Mesenchymal stem cell (in vitro differentiated cells and primary cell): Measurements from ENCODE around the gene FSTL3.
A peak's percentile ranks its signal among the peaks of the same experiment; 100 is the strongest.

Experiments used
- DNase-seq: peaks from one replicate; pipeline ENCODE4 v3.0.0-alpha.2; 2013
- H2AFZ ChIP-seq: one replicate; pipeline ENCODE4 v1.6.1; 2013; ENCODE audit warnings: low read depth, mild to moderate bottlenecking, control low read depth, inconsistent platforms, low read length, moderate library complexity
- H2AK5ac ChIP-seq: 2 replicates; pipeline ENCODE4 v1.6.1; 2013; ENCODE audit warnings: low read length, moderate library complexity, mild to moderate bottlenecking, inconsistent platforms; ENCODE audit not compliant: severe bottlenecking
- H2BK120ac ChIP-seq: one replicate; pipeline ENCODE4 v1.6.1; 2013; ENCODE audit warnings: low read depth, mild to moderate bottlenecking, inconsistent platforms, low read length, moderate library complexity
- H2BK12ac ChIP-seq, 2 experiments: one replicate each; pipeline ENCODE4 v1.6.1; 2013; ENCODE audit warnings: inconsistent platforms in 2 of 2, low read length in 2 of 2, mild to moderate bottlenecking in 2 of 2, moderate library complexity in 2 of 2, control low read depth in 1 of 2
- H2BK15ac ChIP-seq: one replicate; pipeline ENCODE4 v1.6.1; 2013; ENCODE audit warnings: mild to moderate bottlenecking, low read depth, inconsistent platforms; ENCODE audit not compliant: poor library complexity, severe bottlenecking
- H2BK5ac ChIP-seq: 2 replicates; pipeline ENCODE4 v1.6.1; 2013; ENCODE audit warnings: low read depth, mild to moderate bottlenecking, low read length, control low read depth, inconsistent platforms; ENCODE audit not compliant: poor library complexity, severe bottlenecking
- H3K14ac ChIP-seq, 2 experiments: one replicate each; pipeline ENCODE4 v1.6.1; 2013; ENCODE audit warnings: inconsistent platforms in 2 of 2, low read length in 2 of 2, control low read depth in 1 of 2, mild to moderate bottlenecking in 1 of 2, moderate library complexity in 1 of 2
- H3K18ac ChIP-seq, 2 experiments: one replicate each; pipeline ENCODE4 v1.6.1; 2013; ENCODE audit warnings: inconsistent platforms in 2 of 2, low read length in 2 of 2, control low read depth in 1 of 2, low read depth in 1 of 2, mild to moderate bottlenecking in 1 of 2
- H3K23ac ChIP-seq, 2 experiments: one replicate each; pipeline ENCODE4 v1.6.1; 2013; ENCODE audit warnings: inconsistent platforms in 2 of 2, low read length in 2 of 2, mild to moderate bottlenecking in 2 of 2, moderate library complexity in 2 of 2, control low read depth in 1 of 2
- H3K27ac ChIP-seq: 2 replicates; pipeline ENCODE4 v1.5.1; 2013; ENCODE audit warnings: mild to moderate bottlenecking, moderate library complexity, low read length, control low read depth, inconsistent platforms; ENCODE audit not compliant: poor library complexity, severe bottlenecking
- H3K27me3 ChIP-seq, 2 experiments: 2 replicates each; pipeline versions ENCODE4 v1.6.1 to v1.7.0; 2013; ENCODE audit warnings: low read length in 2 of 2, mild to moderate bottlenecking in 2 of 2, moderate library complexity in 2 of 2, control low read depth in 1 of 2, inconsistent platforms in 1 of 2; ENCODE audit not compliant: control insufficient read depth in 1 of 2, insufficient read depth in 1 of 2
- H3K36me3 ChIP-seq, 2 experiments: 2 replicates each; pipeline versions ENCODE4 v1.6.1 to v1.7.0; 2013; ENCODE audit warnings: low read length in 2 of 2, control low read depth in 1 of 2, inconsistent platforms in 1 of 2, low read depth in 1 of 2, mild to moderate bottlenecking in 1 of 2; ENCODE audit not compliant: insufficient read depth in 2 of 2, control insufficient read depth in 1 of 2
- H3K4ac ChIP-seq, 2 experiments: one replicate each; pipeline ENCODE4 v1.6.1; 2013; ENCODE audit warnings: inconsistent platforms in 2 of 2, low read length in 2 of 2, mild to moderate bottlenecking in 2 of 2, moderate library complexity in 2 of 2, control low read depth in 1 of 2, low read depth in 1 of 2
- H3K4me1 ChIP-seq: 2 replicates; pipeline ENCODE4 v1.6.1; 2013; ENCODE audit warnings: low read depth, low read length, control low read depth; ENCODE audit not compliant: control insufficient read depth, insufficient read depth
- H3K4me2 ChIP-seq: 2 replicates; pipeline ENCODE4 v1.6.1; 2013; ENCODE audit warnings: low read length, mild to moderate bottlenecking, inconsistent platforms; ENCODE audit not compliant: poor library complexity, severe bottlenecking
- H3K4me3 ChIP-seq, 2 experiments: 2 replicates each; pipeline versions ENCODE4 v1.5.1 to v1.7.0; 2013; ENCODE audit warnings: low read length in 2 of 2, mild to moderate bottlenecking in 2 of 2, control low read depth in 1 of 2, low read depth in 1 of 2; ENCODE audit not compliant: insufficient read depth in 1 of 2
- H3K79me1 ChIP-seq: replicated peaks from 2 replicates; pipeline ENCODE4 v1.6.1; 2013; ENCODE audit warnings: mild to moderate bottlenecking, control low read depth, low read length, inconsistent platforms; ENCODE audit not compliant: poor library complexity, severe bottlenecking
- H3K9ac ChIP-seq: 2 replicates; pipeline ENCODE4 v1.7.0; 2013; ENCODE audit warnings: mild to moderate bottlenecking, low read length, moderate library complexity
- H3K9me3 ChIP-seq: 2 replicates; pipeline ENCODE4 v1.7.0; 2013; ENCODE audit warnings: mild to moderate bottlenecking, low read length; ENCODE audit not compliant: control insufficient read depth
- H4K8ac ChIP-seq: one replicate; pipeline ENCODE4 v1.6.1; 2013; ENCODE audit warnings: inconsistent platforms, mild to moderate bottlenecking, low read length, moderate library complexity
- H4K91ac ChIP-seq: one replicate; pipeline ENCODE4 v1.6.1; 2013; ENCODE audit warnings: mild to moderate bottlenecking, low read length, inconsistent platforms
- WGBS: methylation state at CpG from one replicate; pipeline ENCODE4 v1.1.7; 2013; ENCODE audit warnings: mixed read lengths; 5-methylcytosine and 5-hydroxymethylcytosine counted together

The FSTL3 gene

GRCh38 chr19:629961-630714 is 46.1 kb upstream of the FSTL3 start:
- Histone ChIP-seq H2BK120ac (no peak overlapping the region), H3K79me1 (peaks cover 22% of the 10 kb centered on the region), H3K18ac (no peak overlapping the region), H3K9me3 (no peaks in the 10 kb centered on the region), H3K4me1 (peaks cover 27% of the 10 kb centered on the region), H2BK12ac (no peak overlapping the region), H3K27me3 (no peaks in the 10 kb centered on the region), H3K27ac (no peak overlapping the region), H3K4ac (no peak overlapping the region), H3K4me2 (no peak overlapping the region), H2BK5ac (no peak overlapping the region), H2AFZ (no peak overlapping the region), H4K91ac (no peak overlapping the region), H3K4me3 (no peak overlapping the region), H2BK15ac (no peak overlapping the region), H3K14ac (no peak overlapping the region), H3K9ac (no peak overlapping the region), H4K8ac (no peak overlapping the region), H3K36me3 (peaks cover 26 to 29% of the 10 kb centered on the region in 2 experiments), H3K23ac (no peak overlapping the region), H2AK5ac (no peak overlapping the region)
- no peak for DNase-seq
- 94% methylated on average over 30 of the region's 30 CpGs for WGBS

- Histone ChIP-seq H3K4me2 (peak overlapping the region; percentile 89), H3K79me1 (peaks cover 23% of the 10 kb centered on the region), H2BK15ac (peak overlapping the region; percentile 84), H4K91ac (no peak overlapping the region), H3K27me3 (no peaks in the 10 kb centered on the region), H3K18ac (peak overlapping the region in 1 of 2 experiments; percentile 94), H3K4me1 (peaks cover 28% of the 10 kb centered on the region), H3K9ac (peak overlapping the region; percentile 85), H2AFZ (peak overlapping the region; percentile 60), H3K14ac (peak overlapping the region in 1 of 2 experiments; percentile 35), H3K9me3 (no peaks in the 10 kb centered on the region), H3K27ac (peak overlapping the region; percentile 55), H4K8ac (peak overlapping the region; percentile 35), H2AK5ac (no peak overlapping the region), H3K36me3 (peaks cover 21 to 30% of the 10 kb centered on the region in 2 experiments), H2BK12ac (peak overlapping the region in 1 of 2 experiments; percentile 37), H2BK120ac (peak overlapping the region; percentile 44), H3K4me3 (peak overlapping the region; percentile 68 to 97), H2BK5ac (no peak overlapping the region), H3K23ac (no peak overlapping the region), H3K4ac (peak overlapping the region; percentile 42 to 77)
- peak; percentile 74 for DNase-seq
- under 1% methylated on average over 35 of the region's 35 CpGs for WGBS
Observed at GRCh38 chr19:632579-633067, 43.6 kb upstream of the FSTL3 start.

GRCh38 chr19:633068-633785 is 43.0 kb upstream of the FSTL3 start, which contains the start of gene POLRMT:
Gene POLRMT, minus strand, starts transcription at chr19:633537. Its CDS starts 25 bp downstream, at chr19:633512.
- Histone ChIP-seq H2AFZ (peak within 1 kb of the TSS; percentile 60), H3K27me3 (no peaks in the 10 kb centered on the region), H3K9ac (peak within 1 kb of the TSS; percentile 85), H3K36me3 (peaks cover 18 to 26% of the 10 kb centered on the region in 2 experiments), H4K91ac (peak within 1 kb of the TSS; percentile 34), H3K14ac (peak within 1 kb of the TSS in 1 of 2 experiments; percentile 35), H2BK120ac (peak within 1 kb of the TSS; percentile 44), H3K18ac (peak within 1 kb of the TSS; percentile 50 to 94), H2BK12ac (peak within 1 kb of the TSS in 1 of 2 experiments; percentile 37), H3K4ac (peak within 1 kb of the TSS; percentile 42 to 77), H4K8ac (peak within 1 kb of the TSS; percentile 35), H2BK5ac (no peak within 1 kb of the TSS), H3K4me1 (peaks cover 28% of the 10 kb centered on the region), H2BK15ac (peak within 1 kb of the TSS; percentile 84), H3K4me2 (peak within 1 kb of the TSS; percentile 89), H3K79me1 (peaks cover 19% of the 10 kb centered on the region), H3K27ac (peak within 1 kb of the TSS; percentile 62), H3K4me3 (peak within 1 kb of the TSS; percentile 76 to 97), H3K23ac (peak within 1 kb of the TSS in 1 of 2 experiments; percentile 73), H3K9me3 (no peaks in the 10 kb centered on the region), H2AK5ac (no peak within 1 kb of the TSS)
- DNase-seq: peak; percentile 98
- under 1% methylated on average over 67 of the region's 67 CpGs for WGBS
